Testis (tissue), 3 donors: ENCODE data around the gene BASP1. TPM values are rescaled to one million over a fixed set of nuclear protein-coding genes. Genes with fewer than 3 reads are reported as not detected.

Experiments
- DNase-seq: peaks from one replicate; pipeline ENCODE4 v3.0.0-alpha.2; 2019
- H3K27ac ChIP-seq, 2 donors: fragments of 200-600 bp; sonication (generic); one replicate each; pipeline ENCODE4 v1.5.1; 2019
- H3K27me3 ChIP-seq: fragments of 200-600 bp; sonication (generic); one replicate; pipeline ENCODE4 v1.5.1; 2019
- H3K36me3 ChIP-seq: fragments of 200-600 bp; sonication (generic); one replicate; pipeline ENCODE4 v1.5.1; 2017; ENCODE audit warnings: low read depth; ENCODE audit errors: missing control alignments
- H3K4me1 ChIP-seq: fragments of 200-600 bp; sonication (generic); one replicate; pipeline ENCODE4 v1.5.1; 2019
- H3K4me3 ChIP-seq, 2 donors: fragments of 200-600 bp; sonication (generic); one replicate each; pipeline ENCODE4 v1.5.1; 2017 to 2019
- H3K9me3 ChIP-seq: fragments of 200-600 bp; sonication (generic); one replicate; pipeline ENCODE4 v1.5.1; 2017
- POLR2A ChIP-seq: fragments of 450-650 bp; IDR thresholded peaks from one replicate; pipeline ENCODE4 v1.6.1; 2017; ENCODE audit warnings: antibody characterized with exemption, mild to moderate bottlenecking, moderate library complexity
- WGBS, 2 donors: methylation state at CpG; one replicate each; pipeline ENCODE4 v1.1.5; 2018; 5-methylcytosine and 5-hydroxymethylcytosine counted together
- intact Hi-C: fragments of 100-400 bp; cut with DNase I; formaldehyde crosslinking; loops from one replicate; pipeline ENCODE4 v1.15.1; 2023; ENCODE audit warnings: low total_unique reads
- polyA plus RNA-seq: library from polyadenylated mRNA; stranded (reverse); fragments of 350-450 nt; fragmentation: Illumina TruSeq; extraction: RNeasy Lipid Tissue Mini Kit (QIAGEN cat#74804); gene quantifications from one replicate; pipeline ENCODE4 v1.2.3, GENCODE V29; 2014; ENCODE audit warnings: low read depth, low replicate concordance; ENCODE audit not compliant: insufficient read depth
- total RNA-seq, 2 donors: library from RNA; depleted of rRNA; stranded (reverse); fragments of >200 nt; gene quantifications; one replicate each; pipeline ENCODE4 v1.2.3, GENCODE V29; 2016
- TF ChIP-seq, protein P1 (sequence below), 3 experiments: fragments of 450-650 bp in 2 of 3; fragments of 200-600 bp in 1 of 3; sonication (generic) in 1 of 3; IDR thresholded peaks; one replicate each; pipeline ENCODE4 v1.5.1; 2016 to 2019; ENCODE audit warnings: antibody characterized with exemption in 3 of 3, mild to moderate bottlenecking in 2 of 3, moderate library complexity in 1 of 3

BASP1 gene
- total and polyA plus RNA-seq, 3 donors from 2014 or later, result 2.1 to 5.6 (median 2.6) TPM

DNA sequence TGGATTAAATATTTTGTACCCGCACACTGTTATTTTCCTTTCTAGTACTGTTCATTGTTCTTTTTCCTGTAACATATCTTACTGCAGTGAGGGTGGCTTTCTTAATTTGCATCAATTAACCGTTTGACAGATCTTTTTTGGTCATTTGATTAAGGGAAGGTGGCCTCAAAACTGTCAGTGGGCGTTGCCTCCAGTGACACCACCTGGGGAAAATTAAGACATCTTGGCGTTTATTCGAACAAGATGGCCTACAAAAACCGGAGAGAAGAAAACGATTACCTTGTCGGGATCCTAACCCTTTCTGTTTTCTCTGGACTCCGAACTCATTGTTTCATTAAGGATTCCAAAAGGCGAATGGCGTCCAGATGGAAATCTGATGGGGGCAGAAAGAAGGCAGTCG lies 2.0 kb downstream of the BASP1 start:
- Histone ChIP-seq H3K9me3 (no peaks in the 10 kb centered on the region), H3K27ac (no peak overlapping the region), H3K27me3 (no peaks in the 10 kb centered on the region), H3K4me1 (peaks cover 5% of the 10 kb centered on the region), H3K36me3 (no peaks in the 10 kb centered on the region), H3K4me3 (peak overlapping the region in 1 of 2 donors; percentile 7)
- no peak for DNase-seq
- 59 to 76% methylated on average over 12 of the region's 12 CpGs for WGBS, 2 donors
- intact Hi-C loops, result loop anchor here (10.0 kb wide), 1 partner anchor 1095 kb away; no protein-coding TSS in a partner anchor
- TF ChIP-seq, protein P1, sequence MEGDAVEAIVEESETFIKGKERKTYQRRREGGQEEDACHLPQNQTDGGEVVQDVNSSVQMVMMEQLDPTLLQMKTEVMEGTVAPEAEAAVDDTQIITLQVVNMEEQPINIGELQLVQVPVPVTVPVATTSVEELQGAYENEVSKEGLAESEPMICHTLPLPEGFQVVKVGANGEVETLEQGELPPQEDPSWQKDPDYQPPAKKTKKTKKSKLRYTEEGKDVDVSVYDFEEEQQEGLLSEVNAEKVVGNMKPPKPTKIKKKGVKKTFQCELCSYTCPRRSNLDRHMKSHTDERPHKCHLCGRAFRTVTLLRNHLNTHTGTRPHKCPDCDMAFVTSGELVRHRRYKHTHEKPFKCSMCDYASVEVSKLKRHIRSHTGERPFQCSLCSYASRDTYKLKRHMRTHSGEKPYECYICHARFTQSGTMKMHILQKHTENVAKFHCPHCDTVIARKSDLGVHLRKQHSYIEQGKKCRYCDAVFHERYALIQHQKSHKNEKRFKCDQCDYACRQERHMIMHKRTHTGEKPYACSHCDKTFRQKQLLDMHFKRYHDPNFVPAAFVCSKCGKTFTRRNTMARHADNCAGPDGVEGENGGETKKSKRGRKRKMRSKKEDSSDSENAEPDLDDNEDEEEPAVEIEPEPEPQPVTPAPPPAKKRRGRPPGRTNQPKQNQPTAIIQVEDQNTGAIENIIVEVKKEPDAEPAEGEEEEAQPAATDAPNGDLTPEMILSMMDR (IDR thresholded peaks at IDR 0.05), result no peak
- no peak for TF ChIP-seq POLR2A

DNA sequence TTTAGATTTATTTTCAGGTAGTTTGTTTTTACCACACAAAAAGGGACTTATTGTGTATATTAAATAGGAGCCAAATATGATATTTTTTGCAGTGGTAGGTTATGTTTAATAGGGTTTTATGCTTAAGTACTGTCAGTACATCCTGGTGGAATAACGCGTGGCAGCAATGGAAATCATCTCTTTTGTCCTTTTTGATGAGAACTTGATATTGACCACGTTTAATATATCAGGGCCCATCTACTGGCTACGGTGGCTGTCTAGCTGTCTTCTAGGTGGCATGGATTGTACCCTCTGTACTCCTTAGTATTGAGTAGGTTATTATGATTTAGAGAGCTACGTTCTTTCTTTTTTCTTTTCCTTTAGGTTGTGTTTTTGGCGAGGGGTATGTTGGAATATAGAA lies 2.6 kb downstream of the BASP1 start:
- no peak for TF ChIP-seq POLR2A
- TF ChIP-seq, protein P1 (IDR thresholded peaks at IDR 0.05), result no peak
- WGBS, 2 donors, result 76 to 78% methylated on average over 6 of the region's 6 CpGs
- Histone ChIP-seq H3K27ac (no peak overlapping the region), H3K4me1 (peaks cover 5% of the 10 kb centered on the region), H3K27me3 (no peaks in the 10 kb centered on the region), H3K9me3 (no peaks in the 10 kb centered on the region), H3K4me3 (no peak overlapping the region), H3K36me3 (no peaks in the 10 kb centered on the region)
- intact Hi-C loops, result loop anchor here (10.0 kb wide), 1 partner anchor 1095 kb away; no protein-coding TSS in a partner anchor
- no peak for DNase-seq

DNA sequence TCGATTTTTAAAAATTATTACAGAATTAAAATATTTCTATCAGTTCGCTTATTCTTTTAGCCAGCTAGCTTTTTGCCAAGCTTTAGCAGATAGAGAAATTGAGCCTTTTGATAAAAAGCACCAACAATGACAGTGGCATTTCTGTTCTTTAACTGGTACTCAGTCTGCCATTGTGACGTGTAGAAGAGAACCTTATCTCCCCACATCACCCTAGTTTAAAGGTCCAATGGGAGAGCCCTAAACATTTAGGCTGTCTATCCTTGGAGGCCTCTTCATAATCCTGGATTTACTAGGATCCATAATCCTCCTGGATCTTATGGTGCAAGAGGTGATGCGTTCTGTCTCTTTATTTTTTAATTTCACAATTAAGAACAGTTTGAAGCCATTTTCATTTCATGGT lies 3.0 kb downstream of the BASP1 start:
- no peaks in the 10 kb centered on the region for H3K27me3 ChIP-seq
- H3K36me3 ChIP-seq, result no peaks in the 10 kb centered on the region
- peaks cover 5% of the 10 kb centered on the region for H3K4me1 ChIP-seq
- H3K27ac ChIP-seq, result no peak overlapping the region
- no peak overlapping the region for H3K4me3 ChIP-seq
- DNase-seq, result no peak
- WGBS, 2 donors, result 80 to 84% methylated on average over 4 of the region's 4 CpGs
- no peak for TF ChIP-seq POLR2A
- TF ChIP-seq, protein P1 (IDR thresholded peaks at IDR 0.05), result no peak
- intact Hi-C loops, result no loop called here
- no peaks in the 10 kb centered on the region for H3K9me3 ChIP-seq

DNA sequence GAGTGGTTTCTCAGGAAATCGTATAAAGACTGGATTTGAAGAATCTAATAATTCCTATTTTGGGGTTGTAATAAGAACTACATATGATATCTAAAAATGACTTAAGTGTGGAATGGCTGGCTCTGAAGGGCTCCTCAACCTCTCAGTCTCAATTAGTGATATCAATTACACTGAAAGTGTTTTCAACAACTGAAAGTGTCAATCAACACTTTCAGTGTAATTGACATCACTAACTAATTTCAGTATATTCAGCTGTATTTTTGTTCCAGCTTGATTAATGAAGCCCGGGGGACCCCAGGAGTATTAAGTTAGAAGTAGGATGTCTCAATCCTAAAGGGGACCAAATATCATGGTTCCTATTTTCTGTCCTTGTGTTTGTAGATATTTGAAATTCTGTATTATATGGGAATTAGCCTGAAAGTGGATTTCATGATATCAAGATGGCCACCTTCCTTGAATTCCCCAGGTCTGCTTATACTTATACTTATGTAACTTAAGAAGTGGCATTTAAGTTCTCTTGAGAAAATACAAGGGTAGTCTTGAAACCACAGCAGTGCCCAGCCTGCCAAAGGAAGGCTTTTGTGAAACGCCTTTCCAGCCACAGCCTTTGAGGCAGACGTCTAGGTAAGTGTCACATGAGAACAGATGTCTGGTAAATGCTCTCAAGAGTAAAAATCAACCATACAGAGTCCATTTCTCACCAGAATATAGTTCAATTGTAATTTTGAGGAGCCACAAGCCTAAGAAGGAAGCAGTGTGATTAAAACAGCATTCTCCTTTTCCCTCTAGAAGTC lies 4.6 kb downstream of the BASP1 start:
- 67 to 81% methylated on average over 4 of the region's 4 CpGs for WGBS, 2 donors
- H3K9me3 ChIP-seq, result no peaks in the 10 kb centered on the region
- no peak overlapping the region for H3K27ac ChIP-seq
- no peaks in the 10 kb centered on the region for H3K36me3 ChIP-seq
- intact Hi-C loops, result no loop called here
- TF ChIP-seq POLR2A, result no peak
- TF ChIP-seq, protein P1 (IDR thresholded peaks at IDR 0.05), result no peak
- no peaks in the 10 kb centered on the region for H3K4me1 ChIP-seq
- no peak for DNase-seq
- H3K4me3 ChIP-seq, result no peak overlapping the region
- no peaks in the 10 kb centered on the region for H3K27me3 ChIP-seq

DNA sequence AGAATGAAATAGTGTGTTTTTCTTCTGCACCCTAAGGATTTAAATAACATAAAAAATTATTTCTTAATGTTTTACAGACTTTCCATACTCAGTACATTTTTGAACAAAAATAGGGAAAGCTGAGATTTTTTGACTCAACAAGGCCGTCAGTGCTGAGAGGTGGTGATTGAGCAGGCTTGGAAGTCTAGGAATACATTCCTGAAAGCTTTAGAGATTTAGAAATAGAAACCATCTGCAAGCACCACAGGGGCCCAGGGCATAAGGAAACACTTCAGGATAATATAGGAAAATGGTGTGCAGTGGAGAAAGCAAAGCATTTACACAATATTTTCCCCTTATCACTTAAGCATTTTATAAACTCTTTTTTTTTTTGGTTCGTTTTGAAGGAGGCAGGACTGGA lies 5.2 kb downstream of the BASP1 start:
- intact Hi-C loops, result no loop called here
- H3K27ac ChIP-seq, result no peak overlapping the region

More for the DNA sequence above, 5.2 kb downstream of the BASP1 start:
- no peak for DNase-seq
- no peak for TF ChIP-seq POLR2A
- TF ChIP-seq, protein P1 (IDR thresholded peaks at IDR 0.05), result no peak
- no peaks in the 10 kb centered on the region for H3K4me1 ChIP-seq
- WGBS, 2 donors, result 72 to 80% methylated on average over 2 of the region's 2 CpGs
- no peaks in the 10 kb centered on the region for H3K9me3 ChIP-seq
- H3K36me3 ChIP-seq, result no peaks in the 10 kb centered on the region
- H3K4me3 ChIP-seq, result no peak overlapping the region
- no peaks in the 10 kb centered on the region for H3K27me3 ChIP-seq
